ENCODE data around the gene TRIP10.

DNA sequence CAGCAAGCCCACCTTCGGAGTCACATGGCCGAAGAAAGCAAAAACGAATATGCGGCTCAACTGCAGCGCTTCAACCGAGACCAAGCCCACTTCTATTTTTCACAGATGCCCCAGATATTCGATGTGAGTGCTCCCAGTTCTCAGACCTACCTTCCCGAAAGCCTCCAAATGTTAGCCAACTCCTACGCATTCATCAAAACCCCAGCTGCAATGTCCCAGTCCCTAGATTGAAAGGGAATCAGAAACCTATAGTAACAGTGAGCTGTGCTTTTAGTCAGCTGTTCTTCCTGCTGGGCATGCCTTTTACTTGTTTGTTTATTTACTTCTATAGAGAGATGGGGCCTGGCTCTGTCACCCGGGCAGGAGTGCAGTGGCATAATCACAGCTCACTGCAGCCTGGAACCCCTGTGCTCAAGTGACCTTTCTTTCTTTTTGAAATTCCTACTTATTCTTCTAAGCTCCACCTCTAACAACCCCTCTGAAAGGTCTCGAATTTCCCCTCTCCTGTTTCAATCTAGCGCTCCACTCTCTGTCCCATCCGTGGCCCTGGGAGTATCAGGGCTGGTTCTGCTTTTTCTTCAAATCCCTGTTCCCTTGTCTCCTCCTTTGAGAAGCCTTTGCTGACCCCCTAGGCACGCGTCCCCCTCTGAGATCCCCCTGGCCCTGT is 4.4 kb downstream of the TRIP10 start:
- no peak for TF ChIP-seq POLR2AphosphoS5 (IDR thresholded peaks at IDR 0.05)
- TF ChIP-seq, protein P1, sequence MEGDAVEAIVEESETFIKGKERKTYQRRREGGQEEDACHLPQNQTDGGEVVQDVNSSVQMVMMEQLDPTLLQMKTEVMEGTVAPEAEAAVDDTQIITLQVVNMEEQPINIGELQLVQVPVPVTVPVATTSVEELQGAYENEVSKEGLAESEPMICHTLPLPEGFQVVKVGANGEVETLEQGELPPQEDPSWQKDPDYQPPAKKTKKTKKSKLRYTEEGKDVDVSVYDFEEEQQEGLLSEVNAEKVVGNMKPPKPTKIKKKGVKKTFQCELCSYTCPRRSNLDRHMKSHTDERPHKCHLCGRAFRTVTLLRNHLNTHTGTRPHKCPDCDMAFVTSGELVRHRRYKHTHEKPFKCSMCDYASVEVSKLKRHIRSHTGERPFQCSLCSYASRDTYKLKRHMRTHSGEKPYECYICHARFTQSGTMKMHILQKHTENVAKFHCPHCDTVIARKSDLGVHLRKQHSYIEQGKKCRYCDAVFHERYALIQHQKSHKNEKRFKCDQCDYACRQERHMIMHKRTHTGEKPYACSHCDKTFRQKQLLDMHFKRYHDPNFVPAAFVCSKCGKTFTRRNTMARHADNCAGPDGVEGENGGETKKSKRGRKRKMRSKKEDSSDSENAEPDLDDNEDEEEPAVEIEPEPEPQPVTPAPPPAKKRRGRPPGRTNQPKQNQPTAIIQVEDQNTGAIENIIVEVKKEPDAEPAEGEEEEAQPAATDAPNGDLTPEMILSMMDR (IDR thresholded peaks at IDR 0.05), result no peak
- no peak for TF ChIP-seq POLR2A (IDR thresholded peaks at IDR 0.05)
- TF ChIP-seq EP300 (IDR thresholded peaks at IDR 0.05), result no peak

All from gastroesophageal sphincter (tissue), 3 donors.